ENCODE measurements around the gene ISLR. TPM values are rescaled to one million over a fixed set of nuclear protein-coding genes. Genes with fewer than 3 reads are reported as not detected.
A peak's percentile ranks its signal among the peaks of the same experiment; 100 is the strongest.

The ISLR gene
- total RNA-seq, 1 experiment from 2014 or later: not detected

GRCh38 chr15:74188216-74188615 lies 14.7 kb downstream of the ISLR start:
- no peaks in the 10 kb centered on the region for H3K27me3 ChIP-seq (ENCODE audit: insufficient read depth, low read depth)
- no peak overlapping the region for H3K4me3 ChIP-seq
- no peak for DNase-seq
- no TSS peak for BruUV-seq (replicated peaks)
- H3K9me3 ChIP-seq (ENCODE audit: insufficient read depth, low read depth): no peaks in the 10 kb centered on the region
- no peak overlapping the region for H3K4me2 ChIP-seq
- no peaks in the 10 kb centered on the region for H3K9me2 ChIP-seq (ENCODE audit: insufficient read depth)
- TF ChIP-seq CTCF (conservative IDR thresholded peaks at IDR 0.05) (no peak), EZH2 (IDR thresholded peaks at IDR 0.05; ENCODE audit: low read depth) (no peak)
- ChIA-PET CTCF (interaction anchor here (0.5 to 1.7 kb wide), 2 partner anchors 120 to 283 kb away, joined by 5 to 9 read pairs; no protein-coding TSS in a partner anchor), POLR2A (ENCODE audit: unreplicated experiment) (interaction anchor here (0.6 kb wide), 1 partner anchor 61 kb away, joined by 7 read pairs; no protein-coding TSS in a partner anchor)
- no peak overlapping the region for H2AFZ ChIP-seq
- H3K27ac ChIP-seq: no peak overlapping the region
- H3F3A ChIP-seq (ENCODE audit: insufficient read depth, low read depth): peaks cover 15% of the 10 kb centered on the region; the same call in 1 of the 2 replicates
- H4K20me1 ChIP-seq (ENCODE audit: insufficient read depth): no peaks in the 10 kb centered on the region; the same call in 1 of the 2 replicates
- H3K4me1 ChIP-seq (replicated peaks; ENCODE audit: insufficient read depth): peaks cover 21% of the 10 kb centered on the region
- no peaks in the 10 kb centered on the region for H3K79me2 ChIP-seq (ENCODE audit: low read depth)
- peaks cover 36% of the 10 kb centered on the region for H3K36me3 ChIP-seq (ENCODE audit: low read depth)
- intact Hi-C loops (cut with micrococcal nuclease; ENCODE audit: unreplicated experiment): no loop called here

- Histone ChIP-seq H3K27ac (no peak overlapping the region), H3K4me1 (replicated peaks; ENCODE audit: insufficient read depth) (peaks cover 54% of the 10 kb centered on the region), H4K20me1 (ENCODE audit: insufficient read depth) (no peaks in the 10 kb centered on the region; the same call in 1 of the 2 replicates), H3K9me3 (ENCODE audit: insufficient read depth, low read depth) (no peaks in the 10 kb centered on the region), H3F3A (ENCODE audit: insufficient read depth, low read depth) (peaks cover 42% of the 10 kb centered on the region), H3K4me2 (no peak overlapping the region), H3K79me2 (ENCODE audit: low read depth) (peaks cover 14% of the 10 kb centered on the region), H3K9me2 (ENCODE audit: insufficient read depth) (no peaks in the 10 kb centered on the region), H2AFZ (no peak overlapping the region), H3K27me3 (ENCODE audit: insufficient read depth, low read depth) (no peaks in the 10 kb centered on the region), H3K36me3 (ENCODE audit: low read depth) (peaks cover 51% of the 10 kb centered on the region), H3K4me3 (no peak overlapping the region)
- intact Hi-C loops (cut with micrococcal nuclease; ENCODE audit: unreplicated experiment): no loop called here
- ChIA-PET POLR2A (ENCODE audit: unreplicated experiment) (no interaction called here), CTCF (no interaction called here)
- DNase-seq: no peak
- BruUV-seq (replicated peaks): no TSS peak
- TF ChIP-seq EZH2 (IDR thresholded peaks at IDR 0.05; ENCODE audit: low read depth) (no peak), CTCF (conservative IDR thresholded peaks at IDR 0.05) (no peak)
Measured at GRCh38 chr15:74191798-74192197, 18.3 kb downstream of the ISLR start.

- Histone ChIP-seq H3K27me3 (ENCODE audit: insufficient read depth, low read depth) (no peaks in the 10 kb centered on the region), H3K4me1 (replicated peaks; ENCODE audit: insufficient read depth) (peaks cover 63% of the 10 kb centered on the region), H3K4me2 (peak overlapping the region; percentile 28), H3F3A (ENCODE audit: insufficient read depth, low read depth) (peaks cover 51% of the 10 kb centered on the region), H3K36me3 (ENCODE audit: low read depth) (peaks cover 50% of the 10 kb centered on the region), H3K9me3 (ENCODE audit: insufficient read depth, low read depth) (no peaks in the 10 kb centered on the region), H2AFZ (no peak overlapping the region), H3K79me2 (ENCODE audit: low read depth) (peaks cover 24% of the 10 kb centered on the region), H3K9me2 (ENCODE audit: insufficient read depth) (no peaks in the 10 kb centered on the region), H3K4me3 (no peak overlapping the region), H4K20me1 (ENCODE audit: insufficient read depth) (no peaks in the 10 kb centered on the region; the same call in 1 of the 2 replicates), H3K27ac (0 out of 2 replicates have a peak overlapping the region, but pooled peaks have one; percentile 95)
- intact Hi-C loops (cut with micrococcal nuclease; ENCODE audit: unreplicated experiment): no loop called here
- POLR2A ChIA-PET (ENCODE audit: unreplicated experiment): no interaction called here
- TF ChIP-seq EZH2 (IDR thresholded peaks at IDR 0.05; ENCODE audit: low read depth): no peak
- TF ChIP-seq CTCF (conservative IDR thresholded peaks at IDR 0.05): no peak
- CTCF ChIA-PET: no interaction called here
- no TSS peak for BruUV-seq (replicated peaks)
- DNase-seq: no peak
Measured at GRCh38 chr15:74192751-74193150, 19.2 kb downstream of the ISLR start.

Measured in PC-9 (cell line).